Esophagus squamous epithelium (tissue), 4 donors: Measurements from ENCODE around the gene SDK2.

Source experiments
- POLR2A ChIP-seq, 4 donors: fragments of 450-650 bp; IDR thresholded peaks; one replicate each; pipeline ENCODE4 v1.6.1; 2017; ENCODE audit warnings: antibody characterized with exemption in 4 of 4, mild to moderate bottlenecking in 4 of 4, moderate library complexity in 3 of 4
- TF ChIP-seq, protein P1 (sequence below), 6 experiments: fragments of 450-650 bp in 4 of 6; fragments of 200-600 bp in 2 of 6; sonication (generic) in 2 of 6; IDR thresholded peaks; one replicate each; pipeline ENCODE4 v1.5.1; 2016 to 2019; ENCODE audit warnings: antibody characterized with exemption in 6 of 6, mild to moderate bottlenecking in 4 of 6, moderate library complexity in 4 of 6

GRCh38 chr17:73471924-73472323, 172.3 kb downstream of the SDK2 start:
- TF ChIP-seq, protein P1, sequence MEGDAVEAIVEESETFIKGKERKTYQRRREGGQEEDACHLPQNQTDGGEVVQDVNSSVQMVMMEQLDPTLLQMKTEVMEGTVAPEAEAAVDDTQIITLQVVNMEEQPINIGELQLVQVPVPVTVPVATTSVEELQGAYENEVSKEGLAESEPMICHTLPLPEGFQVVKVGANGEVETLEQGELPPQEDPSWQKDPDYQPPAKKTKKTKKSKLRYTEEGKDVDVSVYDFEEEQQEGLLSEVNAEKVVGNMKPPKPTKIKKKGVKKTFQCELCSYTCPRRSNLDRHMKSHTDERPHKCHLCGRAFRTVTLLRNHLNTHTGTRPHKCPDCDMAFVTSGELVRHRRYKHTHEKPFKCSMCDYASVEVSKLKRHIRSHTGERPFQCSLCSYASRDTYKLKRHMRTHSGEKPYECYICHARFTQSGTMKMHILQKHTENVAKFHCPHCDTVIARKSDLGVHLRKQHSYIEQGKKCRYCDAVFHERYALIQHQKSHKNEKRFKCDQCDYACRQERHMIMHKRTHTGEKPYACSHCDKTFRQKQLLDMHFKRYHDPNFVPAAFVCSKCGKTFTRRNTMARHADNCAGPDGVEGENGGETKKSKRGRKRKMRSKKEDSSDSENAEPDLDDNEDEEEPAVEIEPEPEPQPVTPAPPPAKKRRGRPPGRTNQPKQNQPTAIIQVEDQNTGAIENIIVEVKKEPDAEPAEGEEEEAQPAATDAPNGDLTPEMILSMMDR (IDR thresholded peaks at IDR 0.05) = no peak
- TF ChIP-seq POLR2A (IDR thresholded peaks at IDR 0.05) = no peak
